Measurements from ENCODE around the gene IFI30. TPM values are rescaled to one million over a fixed set of nuclear protein-coding genes. Genes with fewer than 3 reads are reported as not detected.

Gene IFI30
- total RNA-seq, 1 donor = 23.1 TPM

GRCh38 chr19:18143902-18144301 is 29.7 kb upstream of the IFI30 start:
- no peak for DNase-seq (ENCODE audit: low read depth)
- no peak for TF ChIP-seq CTCF (IDR thresholded peaks at IDR 0.05; ENCODE audit: insufficient read depth, low read length)
- no peak overlapping the region for H3K4me3 ChIP-seq (ENCODE audit: low read depth, low read length)

- TF ChIP-seq CTCF (IDR thresholded peaks at IDR 0.05; ENCODE audit: insufficient read depth, low read length) = no peak
- H3K4me3 ChIP-seq (ENCODE audit: low read depth, low read length) = no peak overlapping the region
- no peak for DNase-seq (ENCODE audit: low read depth)
Observed at GRCh38 chr19:18144361-18144760, 29.3 kb upstream of the IFI30 start.

GRCh38 chr19:18144906-18145305 is 28.7 kb upstream of the IFI30 start:
- no peak overlapping the region for H3K4me3 ChIP-seq (ENCODE audit: low read depth, low read length)
- TF ChIP-seq CTCF (IDR thresholded peaks at IDR 0.05; ENCODE audit: insufficient read depth, low read length) = no peak
- DNase-seq (ENCODE audit: low read depth) = no peak

GRCh38 chr19:18145391-18145999 is 28.1 kb upstream of the IFI30 start:
- no peak for DNase-seq (ENCODE audit: low read depth)
- no peak for TF ChIP-seq CTCF (IDR thresholded peaks at IDR 0.05; ENCODE audit: insufficient read depth, low read length)
- H3K4me3 ChIP-seq (ENCODE audit: low read depth, low read length) = no peak overlapping the region

GRCh38 chr19:18147396-18147795 is 26.2 kb upstream of the IFI30 start:
- H3K4me3 ChIP-seq (ENCODE audit: low read depth, low read length) = no peak overlapping the region
- DNase-seq (ENCODE audit: low read depth) = no peak
- TF ChIP-seq CTCF (IDR thresholded peaks at IDR 0.05; ENCODE audit: insufficient read depth, low read length) = no peak

GRCh38 chr19:18149596-18149975 is 24.0 kb upstream of the IFI30 start:
- no peak for DNase-seq (ENCODE audit: low read depth)
- TF ChIP-seq CTCF (IDR thresholded peaks at IDR 0.05; ENCODE audit: insufficient read depth, low read length) = no peak
- no peak overlapping the region for H3K4me3 ChIP-seq (ENCODE audit: low read depth, low read length)
